Kidney glomerular epithelial cell (primary cell): ENCODE results near the gene CELF1.

ENCODE experiments used
- DNase-seq: peaks from one replicate; lab custom pipeline; 2025; lab: John Stamatoyannopoulos, UW

Gene CELF1

GRCh38 chr11:47485107-47485506 lies 67.8 kb downstream of the CELF1 start:
- no peak for DNase-seq

- no peak for DNase-seq
These were observed 69.5 kb downstream of the CELF1 start for GRCh38 chr11:47483457-47483856.

- DNase-seq = no peak
These were observed 72.2 kb downstream of the CELF1 start for GRCh38 chr11:47480762-47481161.

- no peak for DNase-seq
These were observed 74.1 kb downstream of the CELF1 start for GRCh38 chr11:47478651-47479329.

GRCh38 chr11:47477753-47478152 lies 75.2 kb downstream of the CELF1 start:
- DNase-seq = no peak

GRCh38 chr11:47477323-47477722 lies 75.6 kb downstream of the CELF1 start:
- no peak for DNase-seq

GRCh38 chr11:47470671-47471070 lies 82.3 kb downstream of the CELF1 start:
- no peak for DNase-seq

GRCh38 chr11:47469361-47470179 lies 83.4 kb downstream of the CELF1 start:
- no peak for DNase-seq

- no peak for DNase-seq
These were observed 84.2 kb downstream of the CELF1 start for GRCh38 chr11:47468598-47469214.

GRCh38 chr11:47467357-47467756 lies 85.6 kb downstream of the CELF1 start:
- no peak for DNase-seq

- DNase-seq = no peak
These were observed 86.2 kb downstream of the CELF1 start for GRCh38 chr11:47466701-47467250.

GRCh38 chr11:47466201-47466600 lies 86.7 kb downstream of the CELF1 start:
- DNase-seq = no peak

- DNase-seq = no peak
These were observed 88.4 kb downstream of the CELF1 start for GRCh38 chr11:47464483-47464882.

GRCh38 chr11:47461876-47462275 lies 91.1 kb downstream of the CELF1 start:
- no peak for DNase-seq

GRCh38 chr11:47460571-47461235 lies 92.2 kb downstream of the CELF1 start:
- no peak for DNase-seq

- peak; percentile 78 for DNase-seq
These were observed 98.7 kb downstream of the CELF1 start for GRCh38 chr11:47454258-47454671.

- DNase-seq = no peak
These were observed 99.6 kb downstream of the CELF1 start for GRCh38 chr11:47453365-47453764.

GRCh38 chr11:47451990-47452389 lies 100.9 kb downstream of the CELF1 start:
- DNase-seq = no peak

GRCh38 chr11:47451436-47451835 lies 101.5 kb downstream of the CELF1 start:
- DNase-seq = no peak

- no peak for DNase-seq
These were observed 103.4 kb downstream of the CELF1 start for GRCh38 chr11:47449541-47449940.

- DNase-seq = no peak
These were observed 104.1 kb downstream of the CELF1 start, which contains the start of gene RAPSN for GRCh38 chr11:47448566-47449427. Gene RAPSN (minus strand): TSS chr11:47449136. CDS start chr11:47448964, 172 bp downstream.
